ENCODE data around the gene ENPP6.
"Not testable (repeated sequence)": the region's sequence is repeated elsewhere in the genome, so short reads cannot be mapped to it uniquely, and the experiment has no call there.

ENPP6 gene

GRCh38 chr4:184146951-184147350 lies 70.7 kb downstream of the ENPP6 start:
- no peak for DNase-seq

- no peak for DNase-seq
These were observed 72.1 kb downstream of the ENPP6 start for GRCh38 chr4:184145596-184145995.

GRCh38 chr4:184143770-184144564 lies 73.7 kb downstream of the ENPP6 start:
- no peak for DNase-seq

GRCh38 chr4:184142121-184143000 lies 75.3 kb downstream of the ENPP6 start:
- no peak for DNase-seq

- not testable (repeated sequence) for DNase-seq
These were observed 76.8 kb downstream of the ENPP6 start for GRCh38 chr4:184140901-184141300.

- DNase-seq, result no peak
These were observed 81.1 kb downstream of the ENPP6 start for GRCh38 chr4:184136525-184136924.

GRCh38 chr4:184126800-184127199 lies 90.9 kb downstream of the ENPP6 start:
- no peak for DNase-seq

GRCh38 chr4:184122631-184123408 lies 94.9 kb downstream of the ENPP6 start:
- DNase-seq, result no peak

GRCh38 chr4:184120549-184121127 lies 97.0 kb downstream of the ENPP6 start:
- DNase-seq, result no peak

- no peak for DNase-seq
These were observed 99.9 kb downstream of the ENPP6 start for GRCh38 chr4:184117662-184118199.

- DNase-seq, result no peak
These were observed 102.3 kb downstream of the ENPP6 start for GRCh38 chr4:184115399-184115798.

- DNase-seq, result no peak
These were observed 103.2 kb downstream of the ENPP6 start for GRCh38 chr4:184114431-184114830.

- DNase-seq, result no peak
These were observed 105.6 kb downstream of the ENPP6 start for GRCh38 chr4:184112006-184112550.

GRCh38 chr4:184111233-184111832 lies 106.3 kb downstream of the ENPP6 start:
- DNase-seq, result no peak

- no peak for DNase-seq
These were observed 107.0 kb downstream of the ENPP6 start for GRCh38 chr4:184110452-184111224.

GRCh38 chr4:184108006-184108501 lies 109.6 kb downstream of the ENPP6 start:
- no peak for DNase-seq

- DNase-seq, result no peak
These were observed 113.1 kb downstream of the ENPP6 start for GRCh38 chr4:184104419-184105101.

- no peak for DNase-seq
These were observed 114.0 kb downstream of the ENPP6 start for GRCh38 chr4:184103527-184104264.

GRCh38 chr4:184102927-184103326 lies 114.7 kb downstream of the ENPP6 start:
- no peak for DNase-seq

Data from HCEC 1CT (cell line).